GM06990 (cell line): ENCODE measurements around the gene ELOVL6.
"Not testable (repeated sequence)": the region's sequence is repeated elsewhere in the genome, so short reads cannot be mapped to it uniquely, and the experiment has no call there.

ENCODE experiments used
- DNase-seq: peaks from one replicate; pipeline ENCODE4 v3.0.0-alpha.2; 2011; ENCODE audit not compliant: insufficient read length; ENCODE audit errors: extremely low read depth
- H3K27me3 ChIP-seq: replicated peaks from 2 replicates; pipeline ENCODE4 v1.6.0; 2011; ENCODE audit warnings: low read length; ENCODE audit not compliant: control insufficient read depth, insufficient read depth
- H3K36me3 ChIP-seq: 2 replicates; pipeline ENCODE4 v1.5.1; 2011; ENCODE audit warnings: low read length; ENCODE audit not compliant: control insufficient read depth, insufficient read depth
- H3K4me3 ChIP-seq: replicated peaks from 2 replicates; pipeline ENCODE4 v1.5.1; 2011; ENCODE audit warnings: low read depth, mild to moderate bottlenecking, control low read depth, low read length
- CTCF ChIP-seq: IDR thresholded peaks from 2 replicates; pipeline ENCODE4 v1.5.1; 2011; ENCODE audit warnings: low read length, control low read depth, mild to moderate bottlenecking, inconsistent platforms; ENCODE audit not compliant: insufficient read depth, poor library complexity, severe bottlenecking

Gene ELOVL6

GRCh38 chr4:110198435-110199416, at the start of gene ELOVL6:
TSS of gene ELOVL6 (minus strand) at chr4:110198615. CDS start at chr4:110198335, 280 bp downstream.
- Histone ChIP-seq H3K27me3 (no peaks in the 10 kb centered on the region), H3K4me3 (peak within 1 kb of the TSS; percentile 80), H3K36me3 (no peaks in the 10 kb centered on the region)
- no peak for TF ChIP-seq CTCF
- DNase-seq: peak; percentile 69

GRCh38 chr4:110248100-110248499, 49.7 kb upstream of the ELOVL6 start:
- H3K4me3 ChIP-seq: no peak overlapping the region
- DNase-seq: no peak
- no peaks in the 10 kb centered on the region for H3K27me3 ChIP-seq
- no peak for TF ChIP-seq CTCF
- no peaks in the 10 kb centered on the region for H3K36me3 ChIP-seq

- TF ChIP-seq CTCF: no peak
- Histone ChIP-seq H3K27me3 (no peaks in the 10 kb centered on the region), H3K4me3 (no peak overlapping the region), H3K36me3 (no peaks in the 10 kb centered on the region)
- no peak for DNase-seq
These were observed 49.2 kb upstream of the ELOVL6 start for GRCh38 chr4:110247591-110247990.

- Histone ChIP-seq H3K27me3 (no peaks in the 10 kb centered on the region), H3K4me3 (no peak overlapping the region), H3K36me3 (no peaks in the 10 kb centered on the region)
- TF ChIP-seq CTCF: no peak
- no peak for DNase-seq
These were observed 47.2 kb upstream of the ELOVL6 start for GRCh38 chr4:110245577-110245976.

GRCh38 chr4:110236324-110236723, 37.9 kb upstream of the ELOVL6 start:
- Histone ChIP-seq H3K4me3 (no peak overlapping the region), H3K36me3 (no peaks in the 10 kb centered on the region), H3K27me3 (no peaks in the 10 kb centered on the region)
- no peak for DNase-seq
- no peak for TF ChIP-seq CTCF

- not testable (repeated sequence) for H3K4me3 ChIP-seq, H3K27me3 ChIP-seq, H3K36me3 ChIP-seq, DNase-seq
These were observed 35.2 kb upstream of the ELOVL6 start for GRCh38 chr4:110233581-110233980.
